Neural cell (in vitro differentiated cells): ENCODE results near the gene MCM5. TPM values are rescaled to one million over a fixed set of nuclear protein-coding genes. Genes with fewer than 3 reads are reported as not detected.

Experiments
- H2AFZ ChIP-seq: fragments of 200-600, 300-800 bp; sonication (generic), shearing (Covaris generic); 2 replicates; pipeline ENCODE4 v1.6.0; 2014; ENCODE audit warnings: low read depth, mild to moderate bottlenecking, antibody characterized with exemption, low read length, moderate library complexity
- H3F3A ChIP-seq: fragments of 200-600 bp; shearing (Covaris generic); 2 replicates; pipeline ENCODE4 v1.6.1; 2016; ENCODE audit warnings: mild to moderate bottlenecking, moderate library complexity, mixed read lengths, antibody characterized with exemption, low read length; ENCODE audit not compliant: insufficient read depth, poor library complexity, severe bottlenecking
- H3K27ac ChIP-seq: fragments of 200-600, 300-800 bp; sonication (generic), shearing (Covaris generic); 2 replicates; pipeline ENCODE4 v1.5.1; 2014; ENCODE audit warnings: mild to moderate bottlenecking, low read length, moderate library complexity
- H3K27me3 ChIP-seq: fragments of 300-800, 200-600 bp; sonication (generic), shearing (Covaris generic); 2 replicates; pipeline ENCODE4 v1.6.0; 2014; ENCODE audit warnings: mild to moderate bottlenecking, low read depth, low read length, moderate library complexity; ENCODE audit not compliant: insufficient read depth
- H3K36me3 ChIP-seq: fragments of 300-800, 200-600 bp; sonication (generic), shearing (Covaris generic); 2 replicates; pipeline ENCODE4 v1.5.1; 2014; ENCODE audit warnings: mild to moderate bottlenecking, antibody characterized with exemption, low read length, moderate library complexity; ENCODE audit not compliant: insufficient read depth
- H3K4me2 ChIP-seq: fragments of 300-800, 200-600 bp; sonication (generic), shearing (Covaris generic); 2 replicates; pipeline ENCODE4 v1.6.0; 2014; ENCODE audit warnings: mild to moderate bottlenecking, low read length
- H3K4me3 ChIP-seq: fragments of 300-800, 200-600 bp; sonication (generic), shearing (Covaris generic); 2 replicates; pipeline ENCODE4 v1.5.1; 2014; ENCODE audit warnings: mild to moderate bottlenecking, low read length, moderate library complexity
- H3K79me2 ChIP-seq: fragments of 200-600 bp; shearing (Covaris generic); replicated peaks from 2 replicates; pipeline ENCODE4 v1.6.0; 2014; ENCODE audit warnings: mild to moderate bottlenecking, low read length, moderate library complexity; ENCODE audit not compliant: insufficient read depth
- H3K9ac ChIP-seq: fragments of 300-800, 200-600 bp; sonication (generic), shearing (Covaris generic); 2 replicates; pipeline ENCODE4 v1.6.1; 2016; ENCODE audit warnings: mild to moderate bottlenecking, low read length, mixed read lengths
- H3K9me2 ChIP-seq: fragments of 200-600 bp; shearing (Covaris generic); 2 replicates; pipeline ENCODE4 v1.6.1; 2016; ENCODE audit warnings: mild to moderate bottlenecking, low read length, mixed read lengths; ENCODE audit not compliant: insufficient read depth
- H3K9me3 ChIP-seq: fragments of 200-600, 300-800 bp; sonication (generic), shearing (Covaris generic); 2 replicates; pipeline ENCODE4 v1.6.1; 2016; ENCODE audit warnings: mild to moderate bottlenecking, mixed run types, low read length, moderate library complexity, mixed read lengths
- H4K20me1 ChIP-seq: fragments of 200-600 bp; shearing (Covaris generic); 2 replicates; pipeline ENCODE4 v1.6.1; 2016; ENCODE audit warnings: mild to moderate bottlenecking, mixed run types; ENCODE audit not compliant: insufficient read depth
- EP300 ChIP-seq: fragments of 450-650 bp; conservative IDR thresholded peaks from 2 replicates; pipeline ENCODE4 v1.6.1; 2014; ENCODE audit warnings: antibody characterized with exemption, mild to moderate bottlenecking, moderate library complexity; ENCODE audit not compliant: poor library complexity, severe bottlenecking
- EZH2 ChIP-seq: fragments of 200-600, 300-800 bp; shearing (Covaris generic), sonication (generic); IDR thresholded peaks from 2 replicates; pipeline ENCODE4 v1.6.1; 2014; ENCODE audit warnings: antibody characterized with exemption, low read length, borderline replicate concordance, mild to moderate bottlenecking; ENCODE audit not compliant: insufficient read depth, poor library complexity, severe bottlenecking
- MXI1 ChIP-seq: fragments of 450-650 bp; conservative IDR thresholded peaks from 2 replicates; pipeline ENCODE4 v1.6.1; 2014; ENCODE audit warnings: antibody characterized with exemption, mild to moderate bottlenecking; ENCODE audit not compliant: poor library complexity, severe bottlenecking
- POLR2AphosphoS5 ChIP-seq: IDR thresholded peaks from 2 replicates; pipeline ENCODE4 v1.6.1; 2012
- RAD21 ChIP-seq: fragments of 450-650 bp; conservative IDR thresholded peaks from 2 replicates; pipeline ENCODE4 v1.6.1; 2014; ENCODE audit warnings: antibody characterized with exemption, mild to moderate bottlenecking, moderate library complexity
- REST ChIP-seq: IDR thresholded peaks from 2 replicates; pipeline ENCODE4 v1.6.1; 2012; ENCODE audit warnings: borderline replicate concordance
- SMC3 ChIP-seq: fragments of 450-650 bp; conservative IDR thresholded peaks from 2 replicates; pipeline ENCODE4 v1.6.1; 2014; ENCODE audit warnings: antibody characterized with exemption, mild to moderate bottlenecking, moderate library complexity; ENCODE audit not compliant: poor library complexity
- TAF1 ChIP-seq: IDR thresholded peaks from 2 replicates; pipeline ENCODE4 v1.6.1; 2012; ENCODE audit warnings: low read depth
- polyA plus RNA-seq: library from polyadenylated mRNA; depleted of rRNA; stranded (reverse); fragments of >200 nt; gene quantifications from 2 replicates; pipeline ENCODE4 v1.2.3, GENCODE V29; 2014
- TF ChIP-seq, protein P1 (sequence below): fragments of 450-650 bp; IDR thresholded peaks from 2 replicates; pipeline ENCODE4 v1.5.1; 2014; ENCODE audit warnings: antibody characterized with exemption, mild to moderate bottlenecking, moderate library complexity; ENCODE audit not compliant: poor library complexity, severe bottlenecking

MCM5 gene
- polyA plus RNA-seq, 1 donor from 2014 or later: 6.9 TPM

DNA sequence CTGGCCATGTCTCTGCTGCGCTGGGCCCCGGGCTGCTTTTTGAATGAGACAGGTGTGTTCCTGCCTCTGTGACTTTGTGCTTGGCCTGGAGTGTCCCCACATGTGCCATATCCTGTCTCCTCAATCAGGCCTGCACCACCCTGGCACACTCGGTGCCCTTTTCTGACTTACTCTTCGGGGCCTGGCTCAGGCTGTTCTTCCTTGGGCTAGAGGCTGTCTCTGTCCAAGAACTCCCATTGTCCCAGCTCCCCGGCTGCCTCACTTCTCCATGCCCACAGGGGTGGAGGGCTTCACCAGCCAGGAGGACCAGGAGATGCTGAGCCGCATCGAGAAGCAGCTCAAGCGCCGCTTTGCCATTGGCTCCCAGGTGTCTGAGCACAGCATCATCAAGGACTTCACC is 23.0 kb downstream of the MCM5 start:
- Histone ChIP-seq H3K27ac (no peak overlapping the region), H3K4me2 (no peak overlapping the region), H3K79me2 (no peaks in the 10 kb centered on the region), H3F3A (no peaks in the 10 kb centered on the region), H3K9me2 (no peaks in the 10 kb centered on the region), H3K27me3 (no peaks in the 10 kb centered on the region), H3K9me3 (no peaks in the 10 kb centered on the region), H2AFZ (no peak overlapping the region), H3K9ac (no peak overlapping the region), H3K36me3 (no peaks in the 10 kb centered on the region), H4K20me1 (no peaks in the 10 kb centered on the region), H3K4me3 (no peak overlapping the region)
- TF ChIP-seq POLR2AphosphoS5: no peak
- TF ChIP-seq, protein P1, sequence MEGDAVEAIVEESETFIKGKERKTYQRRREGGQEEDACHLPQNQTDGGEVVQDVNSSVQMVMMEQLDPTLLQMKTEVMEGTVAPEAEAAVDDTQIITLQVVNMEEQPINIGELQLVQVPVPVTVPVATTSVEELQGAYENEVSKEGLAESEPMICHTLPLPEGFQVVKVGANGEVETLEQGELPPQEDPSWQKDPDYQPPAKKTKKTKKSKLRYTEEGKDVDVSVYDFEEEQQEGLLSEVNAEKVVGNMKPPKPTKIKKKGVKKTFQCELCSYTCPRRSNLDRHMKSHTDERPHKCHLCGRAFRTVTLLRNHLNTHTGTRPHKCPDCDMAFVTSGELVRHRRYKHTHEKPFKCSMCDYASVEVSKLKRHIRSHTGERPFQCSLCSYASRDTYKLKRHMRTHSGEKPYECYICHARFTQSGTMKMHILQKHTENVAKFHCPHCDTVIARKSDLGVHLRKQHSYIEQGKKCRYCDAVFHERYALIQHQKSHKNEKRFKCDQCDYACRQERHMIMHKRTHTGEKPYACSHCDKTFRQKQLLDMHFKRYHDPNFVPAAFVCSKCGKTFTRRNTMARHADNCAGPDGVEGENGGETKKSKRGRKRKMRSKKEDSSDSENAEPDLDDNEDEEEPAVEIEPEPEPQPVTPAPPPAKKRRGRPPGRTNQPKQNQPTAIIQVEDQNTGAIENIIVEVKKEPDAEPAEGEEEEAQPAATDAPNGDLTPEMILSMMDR: no peak
- TF ChIP-seq RAD21: no peak
- TF ChIP-seq EZH2: no peak
- TF ChIP-seq EP300: no peak
- no peak for TF ChIP-seq REST
- no peak for TF ChIP-seq TAF1
- no peak for TF ChIP-seq MXI1
- TF ChIP-seq SMC3: no peak

- Histone ChIP-seq H3K4me2 (no peak overlapping the region), H3K79me2 (no peaks in the 10 kb centered on the region), H3K36me3 (no peaks in the 10 kb centered on the region), H3F3A (no peaks in the 10 kb centered on the region), H2AFZ (no peak overlapping the region), H3K9me2 (no peaks in the 10 kb centered on the region), H3K9me3 (no peaks in the 10 kb centered on the region), H3K27ac (no peak overlapping the region), H4K20me1 (no peaks in the 10 kb centered on the region), H3K4me3 (no peak overlapping the region), H3K27me3 (no peaks in the 10 kb centered on the region), H3K9ac (no peak overlapping the region)
- TF ChIP-seq EP300 (no peak), MXI1 (no peak), REST (no peak), EZH2 (no peak), TAF1 (no peak), RAD21 (no peak), SMC3 (no peak), POLR2AphosphoS5 (no peak)
- TF ChIP-seq, protein P1: no peak
Measured at GRCh38 chr22:35424081-35424480, 24.1 kb downstream of the MCM5 start.
